H9 (cell line): ENCODE data around the gene CRACR2B. TPM values are rescaled to one million over a fixed set of nuclear protein-coding genes. Genes with fewer than 3 reads are reported as not detected.

Source experiments
- DNase-seq: peaks from one replicate; pipeline ENCODE4 v3.0.0-alpha.2; 2017
- H2AFZ ChIP-seq: one replicate; pipeline ENCODE4 v1.6.1; 2013; ENCODE audit warnings: mild to moderate bottlenecking, low read length, control low read depth, moderate library complexity
- H2AK5ac ChIP-seq: 2 replicates; pipeline ENCODE4 v1.6.1; 2013; ENCODE audit warnings: low read length, control low read depth, mixed read lengths; ENCODE audit not compliant: insufficient read length
- H2BK120ac ChIP-seq: one replicate; pipeline ENCODE4 v1.6.1; 2013; ENCODE audit warnings: low read depth, mild to moderate bottlenecking, low read length, control low read depth, inconsistent platforms; ENCODE audit not compliant: poor library complexity, severe bottlenecking
- H2BK12ac ChIP-seq: 2 replicates; pipeline ENCODE4 v1.6.1; 2013; ENCODE audit warnings: low read length, control low read depth, mixed read lengths, low read depth; ENCODE audit not compliant: insufficient read length
- H2BK15ac ChIP-seq: 2 replicates; pipeline ENCODE4 v1.6.1; 2013; ENCODE audit warnings: low read depth, low read length, control low read depth
- H2BK20ac ChIP-seq: one replicate; pipeline ENCODE4 v1.6.1; 2013; ENCODE audit warnings: low read depth, mild to moderate bottlenecking, low read length, control low read depth, inconsistent platforms; ENCODE audit not compliant: poor library complexity, severe bottlenecking
- H2BK5ac ChIP-seq: 2 replicates; pipeline ENCODE4 v1.6.1; 2013; ENCODE audit warnings: low read length, control low read depth, mixed read lengths; ENCODE audit not compliant: insufficient read length
- H3K14ac ChIP-seq: 2 replicates; pipeline ENCODE4 v1.6.1; 2013; ENCODE audit warnings: low read length, control low read depth; ENCODE audit not compliant: insufficient read depth
- H3K18ac ChIP-seq: 2 replicates; pipeline ENCODE4 v1.6.1; 2013; ENCODE audit warnings: low read depth, mild to moderate bottlenecking, mixed read lengths, low read length, control low read depth; ENCODE audit not compliant: insufficient read length
- H3K23ac ChIP-seq: 2 replicates; pipeline ENCODE4 v1.6.1; 2013; ENCODE audit warnings: low read length, control low read depth, mixed read lengths, low read depth; ENCODE audit not compliant: insufficient read length
- H3K23me2 ChIP-seq: 2 replicates; pipeline ENCODE4 v1.6.1; 2013; ENCODE audit warnings: low read depth, mild to moderate bottlenecking, mixed read lengths, low read length, control low read depth; ENCODE audit not compliant: insufficient read length, poor library complexity, severe bottlenecking
- H3K27ac ChIP-seq: 2 replicates; pipeline ENCODE4 v1.5.1; 2013; ENCODE audit warnings: low read length, control low read depth, mixed read lengths, low read depth; ENCODE audit not compliant: insufficient read length
- H3K27me3 ChIP-seq: 2 replicates; pipeline ENCODE4 v1.6.1; 2013; ENCODE audit warnings: low read length, control low read depth, inconsistent platforms; ENCODE audit not compliant: insufficient read depth
- H3K4ac ChIP-seq: 2 replicates; pipeline ENCODE4 v1.6.1; 2013; ENCODE audit warnings: low read depth, mild to moderate bottlenecking, control low read depth, inconsistent platforms, low read length, moderate library complexity
- H3K4me1 ChIP-seq: 2 replicates; pipeline ENCODE4 v1.6.1; 2013; ENCODE audit warnings: low read length, control low read depth, inconsistent platforms; ENCODE audit not compliant: insufficient read depth
- H3K4me2 ChIP-seq: 2 replicates; pipeline ENCODE4 v1.6.1; 2013; ENCODE audit warnings: low read length, control low read depth, mixed read lengths; ENCODE audit not compliant: insufficient read length, insufficient read depth
- H3K56ac ChIP-seq: 2 replicates; pipeline ENCODE4 v1.6.1; 2013; ENCODE audit warnings: low read depth, mild to moderate bottlenecking, mixed read lengths, low read length, control low read depth; ENCODE audit not compliant: insufficient read length
- H3K79me1 ChIP-seq: 2 replicates; pipeline ENCODE4 v1.6.1; 2013; ENCODE audit warnings: low read depth, mild to moderate bottlenecking, moderate library complexity, low read length, control low read depth, inconsistent platforms; ENCODE audit not compliant: insufficient read depth, poor library complexity, severe bottlenecking
- H3K79me2 ChIP-seq: 2 replicates; pipeline ENCODE4 v1.6.1; 2013; ENCODE audit warnings: low read length, control low read depth, inconsistent platforms; ENCODE audit not compliant: insufficient read depth
- H3K9ac ChIP-seq: 2 replicates; pipeline ENCODE4 v1.6.1; 2013; ENCODE audit warnings: low read length, control low read depth, mixed read lengths; ENCODE audit not compliant: insufficient read length; ENCODE audit errors: extremely low read depth
- H3K9me3 ChIP-seq: one replicate; pipeline ENCODE4 v1.6.1; 2013; ENCODE audit warnings: low read depth, low read length, inconsistent platforms; ENCODE audit not compliant: control insufficient read depth
- H3T11ph ChIP-seq: one replicate; pipeline ENCODE4 v1.6.1; 2013; ENCODE audit warnings: mild to moderate bottlenecking, low read length, control low read depth, inconsistent platforms
- H4K20me1 ChIP-seq: one replicate; pipeline ENCODE4 v1.6.1; 2013; ENCODE audit not compliant: control insufficient read depth, insufficient read length, insufficient read depth
- H4K5ac ChIP-seq: 2 replicates; pipeline ENCODE4 v1.6.1; 2013; ENCODE audit warnings: low read depth, mild to moderate bottlenecking, mixed read lengths, low read length, control low read depth; ENCODE audit not compliant: insufficient read length
- H4K8ac ChIP-seq: replicated peaks from 2 replicates; pipeline ENCODE4 v1.6.1; 2013; ENCODE audit warnings: low read length, control low read depth, mixed read lengths, low read depth; ENCODE audit not compliant: insufficient read length
- H4K91ac ChIP-seq: 2 replicates; pipeline ENCODE4 v1.6.1; 2013; ENCODE audit warnings: low read depth, mild to moderate bottlenecking, moderate library complexity, mixed read lengths, low read length, control low read depth; ENCODE audit not compliant: insufficient read length
- H3K27ac Mint-ChIP-seq, 3 experiments: 2 replicates in 2 of 3; 3 replicates in 1 of 3; pipeline ENCODE4 v1.8.0; 2020 to 2021; ENCODE audit warnings: mixed read lengths in 3 of 3, mild to moderate bottlenecking in 1 of 3, moderate library complexity in 1 of 3
- H3K27me3 Mint-ChIP-seq: 2 replicates; pipeline ENCODE4 v1.8.0; 2021; ENCODE audit warnings: low read depth, mild to moderate bottlenecking, moderate library complexity, mixed read lengths
- H3K36me3 Mint-ChIP-seq, 3 experiments: 2 replicates in 2 of 3; 3 replicates in 1 of 3; pipeline ENCODE4 v1.8.0; 2020 to 2021; ENCODE audit warnings: low read depth in 3 of 3, mixed read lengths in 3 of 3; ENCODE audit not compliant: insufficient read depth in 1 of 3
- H3K4me1 Mint-ChIP-seq, 2 experiments: 2 replicates each; pipeline ENCODE4 v1.8.0; 2020; ENCODE audit warnings: mixed read lengths in 2 of 2
- H3K4me3 Mint-ChIP-seq, 2 experiments: 2 replicates in 1 of 2; 3 replicates in 1 of 2; pipeline ENCODE4 v1.8.0; 2020 to 2021; ENCODE audit warnings: mild to moderate bottlenecking in 2 of 2, mixed read lengths in 2 of 2, moderate library complexity in 1 of 2
- H3K9me3 Mint-ChIP-seq, 2 experiments: 2 replicates in 1 of 2; 3 replicates in 1 of 2; pipeline ENCODE4 v1.8.0; 2020; ENCODE audit warnings: mild to moderate bottlenecking in 2 of 2, mixed read lengths in 2 of 2, moderate library complexity in 1 of 2
- CTCF ChIP-seq: fragments of 200-600 bp; sonication (generic); conservative IDR thresholded peaks from 3 replicates; pipeline ENCODE4 v1.8.0; 2021; ENCODE audit warnings: antibody characterized with exemption, mild to moderate bottlenecking
- WGBS: extraction: QIAGEN DNeasy Blood & Tissue Kit; methylation state at CpG from one replicate; pipeline ENCODE4 v1.1.7; 2013; ENCODE audit warnings: missing lambda C conversion rate, low lambda C conversion rate, mixed read lengths; ENCODE audit not compliant: insufficient read length; ENCODE audit errors: extremely low coverage; 5-methylcytosine and 5-hydroxymethylcytosine counted together
- total RNA-seq: library from RNA; stranded (reverse); gene quantifications from 2 replicates; pipeline ENCODE4 v1.2.1, GENCODE V29; 2021

The CRACR2B gene
- total RNA-seq, 1 experiment from 2014 or later, result 29.0 TPM

- H3K4ac ChIP-seq, result no peak overlapping the region
- H3K4me1 ChIP-seq, result no peaks in the 10 kb centered on the region
- peak; percentile 41; the same call in 2 of the 3 replicates for TF ChIP-seq CTCF
- H4K91ac ChIP-seq, result no peak overlapping the region
- H4K20me1 ChIP-seq, result no peaks in the 10 kb centered on the region
- H3K27ac ChIP-seq, result no peak overlapping the region
- no peak overlapping the region for H3K14ac ChIP-seq
- no CpG with 5 or more reads among the region's 8 CpGs for WGBS
- H3K27me3 Mint-ChIP-seq, result peaks cover 3% of the 10 kb centered on the region; the same call in 1 of the 2 replicates
- no peak overlapping the region for H4K8ac ChIP-seq
- H3K23ac ChIP-seq, result no peak overlapping the region
- no peak overlapping the region for H3K4me3 Mint-ChIP-seq
- no peak overlapping the region for H3K9ac ChIP-seq
- no peaks in the 10 kb centered on the region for H3K79me1 ChIP-seq
- no peak overlapping the region for H3K4me2 ChIP-seq
- H3K36me3 Mint-ChIP-seq, result peaks cover 8 to 35% (median 30%) of the 10 kb centered on the region in 3 experiments
- H2AFZ ChIP-seq, result no peak overlapping the region
- H3T11ph ChIP-seq, result no peak overlapping the region
- H2BK120ac ChIP-seq, result no peak overlapping the region
- H3K9me3 Mint-ChIP-seq, result no peaks in the 10 kb centered on the region
- H3K18ac ChIP-seq, result no peak overlapping the region
- H2BK12ac ChIP-seq, result no peak overlapping the region
- H3K9me3 ChIP-seq, result no peaks in the 10 kb centered on the region
- no peak overlapping the region for H2BK15ac ChIP-seq
- no peaks in the 10 kb centered on the region for H3K27me3 ChIP-seq
- no peak for DNase-seq
- no peaks in the 10 kb centered on the region for H3K23me2 ChIP-seq
- H2BK5ac ChIP-seq, result no peak overlapping the region
- peak overlapping the region in 1 of 3 experiments; percentile 68; a peak in 1 of 7 replicates for H3K27ac Mint-ChIP-seq
- H4K5ac ChIP-seq, result no peak overlapping the region
- no peaks in the 10 kb centered on the region for H3K79me2 ChIP-seq
- H3K4me1 Mint-ChIP-seq, result peaks cover 4 to 7% of the 10 kb centered on the region in 2 experiments
- no peak overlapping the region for H2AK5ac ChIP-seq
- H2BK20ac ChIP-seq, result no peak overlapping the region
- no peak overlapping the region for H3K56ac ChIP-seq
Observed at GRCh38 chr11:870127-870413, 42.4 kb downstream of the CRACR2B start.
